H1 (cell line): ENCODE measurements around the gene FOXI3. TPM values are rescaled to one million over a fixed set of nuclear protein-coding genes. Genes with fewer than 3 reads are reported as not detected.

Source experiments
- CTCF ChIA-PET: fragments of 300-600 bp; sonication (Branson Sonifier 250); formaldehyde crosslinking; loops from one replicate; lab custom pipeline; 2021; ENCODE audit not compliant: partially characterized antibody; lab: Charles Lee
- POLR2A ChIA-PET: fragments of 300-600 bp; sonication (Branson Sonifier 250); formaldehyde crosslinking; loops from one replicate; lab custom pipeline; 2021; ENCODE audit warnings: inconsistent platforms; ENCODE audit not compliant: partially characterized antibody; lab: Charles Lee
- DNase-seq, 2 experiments: peaks; one replicate each; pipeline versions ENCODE4 v3.0.0 to v3.0.0-alpha.2; 2010 to 2022; ENCODE audit warnings: low spot score in 2 of 2, low read depth in 1 of 2, mixed read lengths in 1 of 2
- FAIRE-seq: peaks from 2 replicates; lab custom pipeline; 2011; peaks lifted over from hg19 to GRCh38; lab: Jason Lieb, UNC
- H2AFZ ChIP-seq: 2 replicates; pipeline ENCODE4 v1.8.1; 2012; ENCODE audit warnings: low read length, inconsistent platforms
- H2AK5ac ChIP-seq: 2 replicates; pipeline ENCODE4 v1.6.1; 2013; ENCODE audit warnings: low read depth, low read length
- H2BK120ac ChIP-seq: replicated peaks from 2 replicates; pipeline ENCODE3; 2013; ENCODE audit warnings: low read depth, low read length, inconsistent platforms
- H2BK12ac ChIP-seq: 2 replicates; pipeline ENCODE4 v1.6.1; 2013; ENCODE audit warnings: low read depth, low read length
- H2BK15ac ChIP-seq: 2 replicates; pipeline ENCODE4 v1.6.1; 2013; ENCODE audit warnings: low read length
- H2BK20ac ChIP-seq: 2 replicates; pipeline ENCODE4 v1.6.1; 2013; ENCODE audit warnings: low read length
- H2BK5ac ChIP-seq: 2 replicates; pipeline ENCODE4 v1.6.1; 2013; ENCODE audit warnings: low read depth, low read length
- H3K14ac ChIP-seq: 2 replicates; pipeline ENCODE4 v1.6.1; 2013; ENCODE audit warnings: inconsistent platforms; ENCODE audit not compliant: insufficient read length
- H3K18ac ChIP-seq: 2 replicates; pipeline ENCODE4 v1.6.1; 2013; ENCODE audit warnings: low read length; ENCODE audit errors: extremely low read depth
- H3K23ac ChIP-seq: 2 replicates; pipeline ENCODE4 v1.6.1; 2013; ENCODE audit warnings: inconsistent platforms; ENCODE audit not compliant: insufficient read length
- H3K23me2 ChIP-seq: 2 replicates; pipeline ENCODE4 v1.6.1; 2013; ENCODE audit warnings: low read depth, low read length
- H3K27ac ChIP-seq: 2 replicates; pipeline ENCODE4 v1.6.1; 2011; ENCODE audit warnings: low read depth, low read length, inconsistent platforms
- H3K27me3 ChIP-seq, 4 experiments: replicated peaks in 1 of 4; 1 replicate in 1 of 4; 2 replicates in 3 of 4; pipeline versions ENCODE4 v1.6.1 to v1.8.1; 2011 to 2013; ENCODE audit warnings: low read length in 3 of 4, mild to moderate bottlenecking in 3 of 4, inconsistent platforms in 2 of 4, mixed read lengths in 2 of 4, moderate library complexity in 1 of 4; ENCODE audit not compliant: control insufficient read depth in 3 of 4, insufficient read depth in 3 of 4; ENCODE audit errors: extremely low read depth in 1 of 4
- H3K36me3 ChIP-seq, 4 experiments: 2 replicates each; pipeline versions ENCODE4 v1.6.1 to v1.8.1; 2011 to 2013; ENCODE audit warnings: mild to moderate bottlenecking in 4 of 4, low read length in 3 of 4, moderate library complexity in 2 of 4, control low read depth in 1 of 4, inconsistent platforms in 1 of 4; ENCODE audit not compliant: insufficient read depth in 4 of 4, control insufficient read depth in 2 of 4
- H3K4ac ChIP-seq: replicated peaks from 2 replicates; pipeline ENCODE3; 2013; ENCODE audit warnings: low read length, low read depth, mixed read lengths, inconsistent platforms; ENCODE audit not compliant: insufficient read length
- H3K4me1 ChIP-seq, 4 experiments: replicated peaks in 1 of 4; 1 replicate in 1 of 4; 2 replicates in 3 of 4; pipeline versions ENCODE4 v1.6.1 to v1.8.1; 2011 to 2013; ENCODE audit warnings: low read length in 3 of 4, inconsistent platforms in 2 of 4, mixed read lengths in 1 of 4; ENCODE audit not compliant: insufficient read depth in 4 of 4, control insufficient read depth in 3 of 4
- H3K4me2 ChIP-seq, 2 experiments: 2 replicates each; pipeline versions ENCODE4 v1.6.1 to v1.8.1; 2011 to 2013; ENCODE audit warnings: low read depth in 2 of 2, low read length in 2 of 2, control low read depth in 1 of 2, inconsistent platforms in 1 of 2, mild to moderate bottlenecking in 1 of 2; ENCODE audit not compliant: insufficient read depth in 1 of 2
- H3K4me3 ChIP-seq, 4 experiments: fragments of 200-600, 300-600 bp in 1 of 4; sonication (generic), shearing (Covaris generic), sonication (Bioruptor Twin) in 1 of 4; 2 replicates each; pipeline versions ENCODE4 v1.5.1 to v1.8.1; 2011 to 2016; ENCODE audit warnings: low read length in 4 of 4, low read depth in 3 of 4, control low read depth in 2 of 4, inconsistent platforms in 2 of 4, mild to moderate bottlenecking in 2 of 4, mixed read lengths in 1 of 4, moderate library complexity in 1 of 4; ENCODE audit not compliant: insufficient read depth in 2 of 4; ENCODE audit errors: extremely low read depth in 1 of 4
- H3K56ac ChIP-seq: replicated peaks from 2 replicates; pipeline ENCODE3; 2013; ENCODE audit warnings: low read depth, mild to moderate bottlenecking, mixed read lengths, low read length, inconsistent platforms; ENCODE audit not compliant: insufficient read length
- H3K79me1 ChIP-seq: 2 replicates; pipeline ENCODE4 v1.6.1; 2013; ENCODE audit warnings: low read depth, low read length, control low read depth
- H3K79me2 ChIP-seq, 2 experiments: 2 replicates each; pipeline versions ENCODE4 v1.6.1 to v1.8.1; 2012 to 2013; ENCODE audit warnings: low read length in 2 of 2, mild to moderate bottlenecking in 2 of 2, inconsistent platforms in 1 of 2; ENCODE audit not compliant: insufficient read depth in 2 of 2, control insufficient read depth in 1 of 2
- H3K9ac ChIP-seq, 4 experiments: replicated peaks in 1 of 4; 1 replicate in 1 of 4; 2 replicates in 3 of 4; pipeline versions ENCODE4 v1.6.1 to v1.8.1; 2011 to 2013; ENCODE audit warnings: low read depth in 3 of 4, low read length in 3 of 4, control low read depth in 2 of 4, mild to moderate bottlenecking in 2 of 4, moderate library complexity in 2 of 4, inconsistent platforms in 1 of 4; ENCODE audit errors: extremely low read depth in 1 of 4
- H3K9me3 ChIP-seq, 2 experiments: 2 replicates each; pipeline versions ENCODE4 v1.6.1 to v1.8.1; 2012 to 2013; ENCODE audit warnings: mild to moderate bottlenecking in 2 of 2, moderate library complexity in 2 of 2, control low read depth in 1 of 2, inconsistent platforms in 1 of 2, low read depth in 1 of 2, low read length in 1 of 2, mixed read lengths in 1 of 2; ENCODE audit not compliant: insufficient read depth in 2 of 2
- H4K20me1 ChIP-seq, 2 experiments: replicated peaks in 1 of 2; 2 replicates each; pipeline versions ENCODE3 to v1.8.1; 2011 to 2013; ENCODE audit warnings: inconsistent platforms in 2 of 2, low read length in 2 of 2, mild to moderate bottlenecking in 1 of 2; ENCODE audit not compliant: insufficient read depth in 2 of 2, control insufficient read depth in 1 of 2
- H4K5ac ChIP-seq: 2 replicates; pipeline ENCODE4 v1.6.1; 2013; ENCODE audit warnings: low read length, low read depth, mixed read lengths, inconsistent platforms; ENCODE audit not compliant: insufficient read length
- H4K8ac ChIP-seq: 2 replicates; pipeline ENCODE4 v1.8.0; 2013; ENCODE audit warnings: mild to moderate bottlenecking, moderate library complexity, low read length, inconsistent platforms; ENCODE audit not compliant: insufficient read depth; ENCODE audit errors: extremely low read depth
- H4K91ac ChIP-seq: replicated peaks from 2 replicates; pipeline ENCODE3; 2013; ENCODE audit warnings: low read length, mixed read lengths, inconsistent platforms; ENCODE audit not compliant: insufficient read length
- ASH2L ChIP-seq: fragments of 200-600, 300-600 bp; sonication (generic); IDR thresholded peaks from one replicate; pipeline ENCODE4 v1.7.1; 2017; ENCODE audit warnings: low read length
- KDM4A ChIP-seq: IDR thresholded peaks from one replicate; pipeline ENCODE4 v1.7.1; 2012; ENCODE audit warnings: low read depth, mild to moderate bottlenecking, moderate library complexity, low read length, inconsistent platforms; ENCODE audit not compliant: severe bottlenecking
- SP4 ChIP-seq: IDR thresholded peaks from 2 replicates; pipeline ENCODE4 v1.6.1; 2012; ENCODE audit warnings: low read length, inconsistent platforms
- SUZ12 ChIP-seq: fragments of 200-600 bp; sonication (generic); IDR thresholded peaks from 2 replicates; pipeline ENCODE4 v1.6.1; 2012; ENCODE audit warnings: mild to moderate bottlenecking, inconsistent platforms, low read length, moderate library complexity, mixed read lengths
- WGBS, 2 experiments: shearing (Covaris generic) in 1 of 2; methylation state at CpG; one replicate each; pipeline versions ENCODE4 v1.1.6 to v1.1.7; 2013 to 2015; ENCODE audit warnings: low lambda C conversion rate in 2 of 2, mixed read lengths in 2 of 2, inconsistent platforms in 1 of 2, low coverage in 1 of 2, missing lambda C conversion rate in 1 of 2; ENCODE audit not compliant: insufficient replicate concordance in 2 of 2, insufficient coverage in 1 of 2, insufficient read length in 1 of 2; ENCODE audit errors: extremely low coverage in 1 of 2, missing lambda C conversion rate in 1 of 2; 5-methylcytosine and 5-hydroxymethylcytosine counted together
- polyA plus RNA-seq, 7 experiments: library from polyadenylated mRNA; depleted of rRNA in 3 of 7; stranded (reverse) in 5 of 7; unstranded in 2 of 7; fragments of >200 nt in 5 of 7; fragments of 200-250 nt in 2 of 7; gene quantifications; 1 replicate in 5 of 7; 2 replicates in 1 of 7; 4 replicates in 1 of 7; pipeline versions ENCODE4 v1.2.1 to v1.2.3, GENCODE V29; 2011 to 2013; ENCODE audit warnings: missing spikeins in 2 of 7, mixed read lengths in 2 of 7
- total RNA-seq: library from RNA; stranded (reverse); fragmentation: NEBNext Ultra II Directional; extraction: Animal tissue kit (Norgen Biotek cat#: 25700); gene quantifications from 2 replicates; pipeline ENCODE4 v1.2.1, GENCODE V29; 2021

FOXI3 gene
- total and polyA plus RNA-seq, 2 of the 8 experiments (the other 6 are each of a cell fraction or from before 2014, with no cell fraction given), result 6.8 to 15.9 TPM

DNA sequence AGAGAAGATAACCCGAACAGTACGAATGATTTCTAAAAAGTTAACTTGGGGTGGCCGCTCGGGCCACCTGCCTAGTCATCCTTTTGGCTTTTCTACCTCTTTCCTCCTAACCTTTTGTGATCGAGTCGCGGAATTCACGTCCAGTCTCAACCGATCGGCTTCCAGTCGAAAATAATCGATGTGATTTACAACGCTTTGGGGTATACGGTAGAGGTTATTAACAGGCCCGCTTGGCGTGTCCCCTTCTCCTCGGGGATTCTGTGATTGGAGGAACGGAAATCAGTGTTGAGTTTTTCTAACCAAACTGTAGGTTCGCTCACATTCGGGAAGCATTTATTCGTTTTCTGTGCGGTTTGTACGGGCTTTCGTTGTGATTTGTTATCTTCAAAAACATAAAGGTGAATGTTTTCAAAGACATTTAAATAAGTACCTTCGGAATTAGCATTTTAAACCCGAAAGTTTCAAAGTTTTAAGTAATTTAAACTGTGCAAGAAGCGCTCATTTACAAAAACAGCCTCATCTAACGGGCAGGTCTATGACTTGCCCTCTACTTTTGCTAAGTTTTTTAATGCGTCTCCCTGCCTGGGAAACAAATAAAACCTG, 588 bp upstream of the FOXI3 start:
- no peak overlapping the region for H2BK20ac ChIP-seq
- no peak overlapping the region for H4K8ac ChIP-seq
- no peak overlapping the region for H4K91ac ChIP-seq
- no peak overlapping the region for H3K27ac ChIP-seq
- DNase-seq (peak in 1 of 2 experiments; percentile 58), FAIRE-seq (peak; percentile 60)
- H2AK5ac ChIP-seq, result no peak overlapping the region
- peaks cover 0 to 5% of the 10 kb centered on the region in 2 experiments for H4K20me1 ChIP-seq
- H3K79me1 ChIP-seq, result no peaks in the 10 kb centered on the region
- CTCF ChIA-PET, result no interaction called here
- 1% methylated on average over 29 of the region's 29 CpGs; no CpG with 5 or more reads in 1 of the 2 experiments for WGBS, 2 experiments
- no peak overlapping the region for H2BK5ac ChIP-seq
- H3K56ac ChIP-seq, result no peak overlapping the region
- H3K4me3 ChIP-seq, result peak overlapping the region; percentile 63 to 80 (median 70)
- no peak overlapping the region for H2BK120ac ChIP-seq
- H3K4me1 ChIP-seq, result peaks cover 0 to 4% (median 1%) of the 10 kb centered on the region in 4 experiments; a peak in 4 of 7 replicates
- no peaks in the 10 kb centered on the region for H3K9me3 ChIP-seq
- peak overlapping the region; percentile 78 to 95 for H3K4me2 ChIP-seq
- H3K27me3 ChIP-seq, result peaks cover 0 to 21% (median 9%) of the 10 kb centered on the region in 4 experiments; a peak in 6 of 7 replicates
- H3K4ac ChIP-seq, result no peak overlapping the region
- H2BK15ac ChIP-seq, result no peak overlapping the region
- no peak overlapping the region for H2BK12ac ChIP-seq
- peaks cover 15% of the 10 kb centered on the region for H3K23me2 ChIP-seq
- peak; percentile 17 for TF ChIP-seq KDM4A
- TF ChIP-seq ASH2L, result peak; percentile 39
- no peak for TF ChIP-seq SP4
- TF ChIP-seq SUZ12, result peak; percentile 45; the same call in 1 of the 2 replicates
- no peak overlapping the region for H3K14ac ChIP-seq
- H3K36me3 ChIP-seq, result peaks cover 0 to 17% (median 0%) of the 10 kb centered on the region in 4 experiments; a peak in 2 of 8 replicates
- POLR2A ChIA-PET, result no interaction called here
- H3K79me2 ChIP-seq, result peaks cover 0 to 31% of the 10 kb centered on the region in 2 experiments; a peak in 3 of 4 replicates
- H4K5ac ChIP-seq, result peak overlapping the region; percentile 51
- peak overlapping the region; percentile 7; the same call in 1 of the 2 replicates for H3K18ac ChIP-seq
- H3K9ac ChIP-seq, result peak overlapping the region in 1 of 4 experiments; percentile 61; a peak in 3 of 7 replicates
- peak overlapping the region; percentile 33 for H2AFZ ChIP-seq
- H3K23ac ChIP-seq, result no peak overlapping the region
